HG02852 (cell line): Measurements from ENCODE around the gene ASTL.
"Not testable (repeated sequence)": the region's sequence is repeated elsewhere in the genome, so short reads cannot be mapped to it uniquely, and the experiment has no call there.

Experiments used
- ATAC-seq: cut with Tn5 transposase; IDR thresholded peaks from one replicate; pipeline ENCODE4 v1.9.1; 2021; ENCODE audit warnings: mild to moderate bottlenecking, moderate library complexity; ENCODE audit not compliant: unreplicated experiment

Gene ASTL

DNA sequence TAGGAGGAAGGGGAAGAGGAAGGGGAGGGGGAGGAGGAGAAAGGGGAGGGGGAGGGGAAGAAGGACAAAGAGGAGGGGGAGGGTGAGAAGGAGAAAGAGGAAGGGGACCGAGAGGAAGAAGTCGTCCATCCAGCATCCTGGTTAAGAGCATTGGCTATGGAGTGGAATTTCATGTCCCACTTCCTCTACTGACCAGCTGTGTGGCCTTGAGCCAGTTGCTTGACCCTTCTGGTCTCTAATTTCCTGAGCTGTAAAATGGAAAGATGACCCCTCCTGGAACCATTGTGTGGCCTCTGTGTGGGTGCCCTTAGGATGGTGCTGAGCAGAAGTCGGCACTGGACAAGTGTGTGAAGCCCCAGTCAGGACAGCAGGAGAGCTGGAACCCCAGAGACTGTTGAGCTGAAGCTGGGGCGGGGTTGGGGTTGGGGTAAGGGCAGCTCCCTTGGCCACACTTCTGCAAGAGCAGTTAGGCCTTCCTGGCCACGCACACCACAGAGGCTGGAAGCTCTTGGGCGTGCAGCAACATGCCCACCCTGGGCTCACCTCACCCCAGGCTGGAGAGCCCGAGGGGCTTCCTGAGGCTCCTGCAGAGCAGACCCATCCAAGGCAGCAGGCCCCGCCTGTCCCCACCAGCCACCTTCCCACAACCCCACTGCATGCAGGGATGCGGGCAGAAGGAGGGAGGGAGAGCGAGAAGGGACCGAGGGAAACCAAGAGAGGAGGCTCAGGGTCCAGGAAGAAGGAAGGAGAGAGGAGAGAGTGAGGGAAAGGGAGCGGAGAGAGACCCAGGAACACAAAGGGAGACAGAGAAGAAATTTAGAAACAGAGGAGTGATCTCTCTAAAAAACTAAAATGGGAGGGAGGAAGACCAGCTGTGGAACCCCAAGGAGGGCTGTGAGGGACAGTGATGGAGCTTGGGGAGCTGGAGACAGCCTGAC, 38.2 kb downstream of the ASTL start:
- no peak for ATAC-seq

DNA sequence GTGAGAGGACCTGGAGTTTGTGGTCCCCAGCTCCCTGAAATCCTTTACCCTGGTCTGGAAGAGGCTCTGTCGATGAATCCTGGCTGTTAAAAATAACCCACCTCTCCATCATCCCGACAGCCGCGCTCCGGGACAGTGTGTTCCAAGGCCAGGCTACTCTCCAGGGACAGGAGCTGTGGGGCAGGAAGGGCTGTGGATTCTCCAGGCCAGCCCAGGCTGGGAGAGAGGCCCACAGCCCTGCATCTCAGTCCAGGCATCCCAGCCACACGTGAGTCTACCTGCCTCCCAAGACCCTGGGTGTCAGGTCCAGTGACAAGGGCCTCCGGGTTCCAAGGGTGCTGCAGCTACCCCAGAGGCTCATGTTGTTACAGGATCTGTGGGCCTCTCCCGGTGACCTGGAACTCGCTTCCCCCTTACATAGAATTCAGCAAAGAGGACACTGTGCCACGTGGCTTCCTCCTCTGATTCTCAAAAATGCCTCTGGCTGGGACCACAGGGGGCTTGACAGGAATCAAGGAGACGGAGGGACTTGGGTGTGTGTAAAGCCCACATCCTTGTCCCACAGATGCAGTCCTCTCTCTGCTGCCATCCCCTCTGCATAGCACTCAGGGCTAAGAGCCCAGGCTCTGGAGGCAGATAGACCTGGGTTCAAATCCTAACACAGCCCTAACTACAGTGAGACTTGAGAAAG, 39.3 kb downstream of the ASTL start:
- ATAC-seq = no peak

- ATAC-seq = no peak
These were observed 40.1 kb downstream of the ASTL start for GRCh38 chr2:96097951-96098823.

DNA sequence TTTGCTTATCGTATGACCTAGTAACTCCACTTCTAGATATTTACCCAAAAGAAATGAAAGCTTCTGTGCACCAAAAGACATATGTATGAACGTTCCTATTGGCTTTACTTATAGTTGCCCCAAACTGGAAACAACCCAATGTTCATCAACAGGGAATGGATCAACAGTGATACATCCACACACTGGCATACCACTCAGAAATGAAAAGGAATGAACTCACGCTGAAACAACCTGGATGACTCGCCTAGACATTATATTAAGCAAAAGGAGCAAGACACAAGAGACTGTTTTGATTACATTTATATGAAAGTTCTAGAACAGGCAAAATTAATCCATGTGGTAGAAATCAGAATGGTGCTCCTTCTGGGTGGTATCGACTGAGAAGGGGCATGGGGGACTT, 40.9 kb downstream of the ASTL start:
- ATAC-seq = no peak

DNA sequence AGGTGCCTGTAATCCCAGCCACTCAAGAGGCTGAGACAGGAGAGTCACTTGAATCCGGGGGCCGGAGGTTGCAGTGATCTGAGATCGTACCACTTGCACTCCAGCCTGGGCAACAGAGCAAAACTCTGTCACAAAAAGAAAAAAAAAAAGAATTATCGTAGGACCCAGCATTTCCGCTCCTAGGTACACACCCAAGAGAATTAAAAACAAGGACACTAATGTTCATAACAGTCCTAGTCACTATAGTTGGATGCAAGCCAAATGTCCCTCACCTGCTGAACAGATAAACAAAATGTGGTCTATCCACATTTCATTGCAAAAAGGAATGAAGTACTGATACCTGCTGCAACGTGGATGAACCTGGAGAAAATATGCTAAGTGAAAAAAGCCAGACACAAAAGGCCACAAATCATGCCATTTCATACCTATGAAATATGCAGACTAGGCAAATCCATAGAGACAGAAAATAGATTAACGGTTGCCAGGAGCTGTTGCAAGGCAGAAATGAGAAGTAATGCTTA, 43.1 kb downstream of the ASTL start:
- no peak for ATAC-seq

DNA sequence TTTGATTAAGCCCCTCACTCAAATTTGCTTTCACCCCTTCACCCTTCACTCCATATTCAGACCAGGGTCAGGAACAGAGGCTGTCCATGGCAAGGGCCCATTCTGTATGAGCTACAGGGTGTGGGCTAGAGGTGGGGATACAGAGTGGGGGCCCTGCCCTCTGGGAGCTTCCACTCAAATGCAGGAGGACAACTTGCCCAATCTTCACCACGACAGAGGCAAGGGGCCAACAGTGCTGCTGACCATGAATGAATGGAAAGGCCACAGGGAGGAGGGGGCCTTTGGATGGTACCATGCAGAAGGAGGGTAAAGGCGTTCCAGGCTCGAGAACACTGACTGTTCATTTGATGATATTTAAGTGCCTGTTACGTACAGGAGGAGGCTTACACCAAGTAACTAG, 44.8 kb downstream of the ASTL start:
- ATAC-seq = no peak

- ATAC-seq = no peak
These were observed 45.4 kb downstream of the ASTL start for GRCh38 chr2:96092951-96093350.

DNA sequence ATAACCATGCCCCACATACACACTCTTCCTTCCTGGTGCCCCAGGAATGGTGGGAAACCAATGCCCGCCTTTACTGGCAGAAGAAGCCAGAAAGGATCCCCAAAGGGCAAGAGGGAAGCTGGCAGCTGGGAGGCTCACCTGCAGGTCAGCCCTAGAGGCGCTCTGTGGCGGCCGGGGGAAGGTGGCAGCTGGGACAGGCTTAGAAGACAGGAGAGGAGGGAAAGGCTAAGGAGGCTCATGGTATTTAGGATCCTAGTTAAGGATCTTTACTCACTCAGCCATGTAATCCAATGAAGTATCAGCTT, 45.8 kb downstream of the ASTL start:
- ATAC-seq = no peak

GRCh38 chr2:96091711-96092572, 46.4 kb downstream of the ASTL start:
- no peak for ATAC-seq

GRCh38 chr2:96091141-96091710, 47.1 kb downstream of the ASTL start:
- no peak for ATAC-seq

DNA sequence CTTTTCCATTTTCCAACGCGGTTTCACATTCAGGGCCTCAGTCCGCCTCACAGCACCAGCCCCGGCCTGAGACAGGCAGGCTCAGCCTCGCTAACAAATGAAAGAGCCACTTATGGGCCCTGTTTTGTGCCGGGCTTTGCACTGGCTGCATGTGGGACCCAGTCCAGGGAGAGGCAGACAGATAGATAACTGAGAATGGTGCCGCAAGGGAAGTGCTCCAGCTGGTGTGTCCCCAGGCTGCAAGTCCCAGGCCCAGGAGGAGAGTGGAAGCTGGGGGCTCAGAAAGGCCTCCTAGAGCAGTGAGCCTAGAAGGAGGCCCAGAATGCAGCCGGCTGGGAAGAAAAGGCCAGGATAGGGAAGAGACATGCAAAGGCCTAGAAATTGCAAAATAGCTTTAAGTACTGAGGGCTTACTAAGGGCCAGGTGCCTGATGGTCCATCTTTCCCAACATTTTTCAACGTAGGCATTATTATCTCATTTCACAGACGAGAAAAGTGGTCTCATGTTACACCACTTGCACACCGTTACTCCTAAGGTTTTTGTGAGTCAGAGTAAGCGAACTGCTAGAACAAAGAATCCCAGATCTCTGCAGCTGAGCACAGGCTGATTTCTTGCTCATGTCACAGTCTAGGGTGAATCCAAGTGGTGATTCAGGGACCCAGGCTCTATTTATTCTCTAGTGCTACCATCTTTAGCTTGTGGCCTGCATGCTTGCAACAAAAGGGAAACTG, 47.9 kb downstream of the ASTL start:
- ATAC-seq = no peak

GRCh38 chr2:96089356-96090195, 48.7 kb downstream of the ASTL start:
- ATAC-seq = no peak

DNA sequence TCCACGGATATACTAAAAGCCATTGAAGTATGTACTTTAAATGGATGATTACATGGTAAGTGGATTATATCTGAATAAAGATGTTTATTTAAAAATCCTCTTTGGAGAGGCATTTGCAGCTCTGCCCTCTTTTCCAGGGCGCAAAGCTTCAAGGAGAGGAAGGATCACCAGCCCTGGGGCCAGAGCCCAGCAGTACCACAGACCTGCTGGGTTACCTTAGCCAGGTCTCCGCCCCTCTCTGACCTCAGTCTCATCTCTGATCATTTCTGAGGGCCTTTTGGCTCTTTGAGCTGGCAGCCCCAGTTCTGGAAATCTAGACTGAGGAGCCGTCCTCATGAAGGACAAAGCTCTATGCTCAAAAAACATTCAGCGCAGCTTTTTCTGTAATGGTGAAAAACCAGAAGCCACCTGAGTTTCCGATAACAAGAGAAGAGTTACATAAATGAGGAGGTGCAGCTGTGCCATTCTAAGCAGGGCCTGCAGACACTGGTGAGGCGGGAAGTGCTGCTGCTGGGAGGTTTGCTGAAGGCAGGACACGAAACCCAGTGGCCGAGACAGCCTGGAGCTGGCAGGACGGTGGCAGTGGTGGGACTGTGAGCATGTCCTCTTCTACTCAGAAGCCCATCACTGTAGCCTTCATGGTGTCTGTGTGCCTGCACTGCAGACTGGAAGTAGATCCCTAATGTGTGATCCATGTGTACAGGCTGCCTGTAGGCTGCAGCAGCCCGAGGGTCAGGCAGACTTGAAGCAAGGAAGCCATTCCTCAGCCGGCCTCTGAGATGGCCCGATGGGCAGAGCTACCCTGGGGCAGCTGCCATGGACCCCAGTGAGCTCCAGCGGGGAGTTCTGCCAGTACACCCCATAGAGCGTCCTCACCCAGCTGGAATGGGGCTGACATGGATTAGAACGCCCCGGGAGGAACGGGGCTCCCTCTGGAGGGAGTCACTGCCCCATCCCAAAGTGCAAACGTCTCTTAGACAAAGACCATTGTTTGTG, 49.7 kb downstream of the ASTL start:
- no peak for ATAC-seq

- ATAC-seq = no peak
These were observed 51.2 kb downstream of the ASTL start for GRCh38 chr2:96087130-96087529.

DNA sequence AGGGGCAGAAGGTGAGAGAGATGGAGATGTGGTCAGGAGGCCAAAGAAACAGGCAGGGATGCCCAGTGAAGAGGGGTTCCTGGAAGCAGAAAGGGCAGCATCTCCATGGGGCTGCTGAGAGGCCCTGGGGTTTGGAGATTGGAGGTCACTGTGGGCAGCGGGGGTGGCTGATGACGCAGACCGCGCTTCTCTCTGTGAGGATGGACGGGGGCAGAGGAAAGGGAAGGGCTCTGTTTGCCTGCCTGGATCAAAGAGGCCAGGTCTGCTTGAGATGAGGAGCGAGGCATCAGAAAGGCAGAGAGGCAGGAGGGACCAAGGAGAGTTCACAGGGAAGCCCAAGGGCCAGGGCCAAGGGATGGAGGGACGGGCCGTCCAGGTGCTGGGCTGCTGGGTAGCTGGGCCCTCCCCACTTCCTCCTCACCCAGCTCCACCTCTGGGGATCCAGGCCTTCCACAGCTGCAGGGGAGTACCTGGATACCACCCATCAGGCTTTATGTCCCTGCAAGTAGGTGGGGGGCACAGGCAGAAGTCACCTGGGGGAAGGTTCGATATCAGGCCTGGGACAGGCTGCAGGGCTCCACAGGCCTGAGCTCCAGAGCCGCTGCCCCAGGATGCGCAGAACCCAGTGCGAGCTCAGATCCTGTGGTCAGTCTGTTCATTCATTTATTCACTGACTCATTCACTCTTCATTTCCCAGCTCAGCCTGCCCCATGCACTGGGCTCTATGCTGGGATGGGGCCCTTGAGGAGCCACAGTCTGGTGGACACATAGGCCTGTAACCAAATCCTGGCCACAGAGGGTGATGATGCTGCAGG, 52.6 kb downstream of the ASTL start:
- ATAC-seq = no peak

GRCh38 chr2:96084858-96085518, 53.3 kb downstream of the ASTL start:
- not testable (repeated sequence) for ATAC-seq
